Measurements from ENCODE around the gene DUOXA2.
"Not testable (repeated sequence)": the region's sequence is repeated elsewhere in the genome, so short reads cannot be mapped to it uniquely, and the experiment has no call there.

The DUOXA2 gene

GRCh38 chr15:45129651-45130129 is 15.6 kb downstream of the DUOXA2 start, which contains the start of the genes DUOX1 and DUOXA1:
Gene DUOX1 (plus strand): TSS chr15:45129994. CDS start chr15:45131967, 1,973 bp downstream.
Gene DUOXA1 (minus strand): TSS chr15:45129879. CDS start chr15:45123014, 6,865 bp downstream.
- H3K4me3 ChIP-seq (ENCODE audit: extremely low read depth, insufficient read depth, low read length, poor library complexity, severe bottlenecking): peak within 1 kb of the TSS; percentile 19
- H3K27ac ChIP-seq (ENCODE audit: low read depth, low read length, severe bottlenecking): no peak within 1 kb of the TSS
- WGBS, 2 experiments (ENCODE audit: insufficient coverage in 2 of 2): 2 to 9% methylated on average over 14 to 40 of the region's 46 CpGs
- no peaks in the 10 kb centered on the region for H3K9me3 ChIP-seq (ENCODE audit: control insufficient read depth, low read length)
- peaks cover 9% of the 10 kb centered on the region for H3K4me1 ChIP-seq (ENCODE audit: control insufficient read depth, insufficient read depth, low read length, poor library complexity, severe bottlenecking)
- H3K36me3 ChIP-seq (ENCODE audit: control insufficient read depth, insufficient read depth, low read length): no peaks in the 10 kb centered on the region

DNA sequence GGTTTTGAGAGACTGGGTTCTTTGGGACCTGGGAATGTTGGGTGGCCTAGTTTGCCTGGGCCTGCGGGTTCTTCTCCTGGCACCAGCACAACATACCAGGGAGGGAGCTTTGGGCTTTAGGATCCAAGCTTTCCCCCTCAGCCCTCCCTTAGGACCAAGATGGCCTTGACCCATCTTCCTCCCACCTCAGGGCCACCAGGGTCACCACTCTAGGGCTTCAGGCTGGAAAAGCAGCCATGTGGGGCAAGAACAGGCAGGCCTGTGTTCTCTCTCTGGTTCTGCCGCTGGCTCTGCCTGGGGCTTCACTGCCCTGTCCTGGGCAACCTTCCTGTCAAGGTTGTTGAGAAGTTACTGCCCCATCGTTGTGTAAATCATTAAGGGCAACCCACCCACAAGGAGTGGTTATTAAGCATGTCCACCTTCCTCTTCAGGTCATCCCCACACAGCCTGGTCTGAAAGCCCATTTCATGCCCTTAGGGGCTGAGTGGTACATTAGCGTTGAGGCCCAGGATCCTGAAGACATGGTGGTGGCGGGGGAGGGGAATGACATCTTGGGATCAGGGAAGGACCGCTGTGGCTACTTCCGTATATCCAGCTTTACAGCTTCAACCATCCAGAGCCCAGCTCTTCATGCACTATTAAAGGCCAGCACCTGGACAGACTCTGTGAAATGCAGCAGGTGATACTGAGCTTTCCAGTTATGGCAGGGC is 16.3 kb downstream of the DUOXA2 start:
- H3K9me3 ChIP-seq (ENCODE audit: control insufficient read depth, low read length): no peaks in the 10 kb centered on the region
- H3K27ac ChIP-seq (ENCODE audit: low read depth, low read length, severe bottlenecking): no peak overlapping the region
- no peak overlapping the region for H3K4me3 ChIP-seq (ENCODE audit: extremely low read depth, insufficient read depth, low read length, poor library complexity, severe bottlenecking)
- peaks cover 9% of the 10 kb centered on the region for H3K4me1 ChIP-seq (ENCODE audit: control insufficient read depth, insufficient read depth, low read length, poor library complexity, severe bottlenecking)
- WGBS, 2 experiments (ENCODE audit: insufficient coverage in 2 of 2): 71 to 98% methylated on average over 1 to 4 of the region's 7 CpGs
- no peaks in the 10 kb centered on the region for H3K36me3 ChIP-seq (ENCODE audit: control insufficient read depth, insufficient read depth, low read length)

GRCh38 chr15:45131510-45131909 is 17.4 kb downstream of the DUOXA2 start:
- Histone ChIP-seq H3K4me1 (ENCODE audit: control insufficient read depth, insufficient read depth, low read length, poor library complexity, severe bottlenecking) (peaks cover 9% of the 10 kb centered on the region), H3K4me3 (ENCODE audit: extremely low read depth, insufficient read depth, low read length, poor library complexity, severe bottlenecking) (no peak overlapping the region), H3K9me3 (ENCODE audit: control insufficient read depth, low read length) (no peaks in the 10 kb centered on the region), H3K36me3 (ENCODE audit: control insufficient read depth, insufficient read depth, low read length) (no peaks in the 10 kb centered on the region), H3K27ac (ENCODE audit: low read depth, low read length, severe bottlenecking) (no peak overlapping the region)
- 86 to 88% methylated on average over 3 of the region's 3 CpGs for WGBS, 2 experiments (ENCODE audit: insufficient coverage in 2 of 2)

DNA sequence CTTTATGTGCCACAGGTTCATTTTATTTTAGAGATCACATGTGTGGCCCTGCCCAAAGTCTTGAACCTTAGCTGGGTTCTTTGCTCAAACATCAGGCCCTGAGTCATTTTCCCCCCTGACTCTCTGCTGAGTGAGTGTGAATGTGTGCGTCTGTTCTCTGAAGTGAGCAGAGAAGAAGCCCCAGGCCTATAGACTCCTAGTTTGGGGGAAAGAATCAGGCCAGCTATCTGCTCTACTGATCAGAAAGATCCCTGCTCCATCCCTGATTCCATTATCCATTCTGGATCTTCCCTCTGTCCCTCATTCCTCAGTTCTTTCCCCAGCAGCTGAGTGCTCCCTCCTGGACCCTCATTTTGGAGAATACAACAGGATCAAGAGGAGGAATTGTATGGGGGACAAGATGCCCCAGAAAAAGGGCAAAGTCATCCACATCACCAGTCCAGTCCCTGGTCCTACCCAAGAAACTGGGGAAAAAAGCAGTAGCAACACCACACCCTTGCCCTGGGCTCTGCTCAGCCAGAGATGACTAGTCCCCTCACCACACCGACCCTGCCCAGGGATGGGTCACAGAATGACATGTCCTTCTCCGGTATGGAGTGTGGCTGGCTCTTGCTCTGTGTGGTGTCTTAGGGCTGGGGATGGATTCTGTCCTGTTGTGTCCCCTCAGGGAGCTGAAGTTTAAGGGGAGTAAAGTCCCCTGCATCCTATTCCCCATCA is 18.9 kb downstream of the DUOXA2 start:
- H3K36me3 ChIP-seq (ENCODE audit: control insufficient read depth, insufficient read depth, low read length): no peaks in the 10 kb centered on the region
- H3K4me3 ChIP-seq (ENCODE audit: extremely low read depth, insufficient read depth, low read length, poor library complexity, severe bottlenecking): no peak overlapping the region
- H3K27ac ChIP-seq (ENCODE audit: low read depth, low read length, severe bottlenecking): no peak overlapping the region
- H3K9me3 ChIP-seq (ENCODE audit: control insufficient read depth, low read length): no peaks in the 10 kb centered on the region
- 67 to 80% methylated on average over 1 of the region's 3 CpGs for WGBS, 2 experiments (ENCODE audit: insufficient coverage in 2 of 2)
- H3K4me1 ChIP-seq (ENCODE audit: control insufficient read depth, insufficient read depth, low read length, poor library complexity, severe bottlenecking): peaks cover 9% of the 10 kb centered on the region

DNA sequence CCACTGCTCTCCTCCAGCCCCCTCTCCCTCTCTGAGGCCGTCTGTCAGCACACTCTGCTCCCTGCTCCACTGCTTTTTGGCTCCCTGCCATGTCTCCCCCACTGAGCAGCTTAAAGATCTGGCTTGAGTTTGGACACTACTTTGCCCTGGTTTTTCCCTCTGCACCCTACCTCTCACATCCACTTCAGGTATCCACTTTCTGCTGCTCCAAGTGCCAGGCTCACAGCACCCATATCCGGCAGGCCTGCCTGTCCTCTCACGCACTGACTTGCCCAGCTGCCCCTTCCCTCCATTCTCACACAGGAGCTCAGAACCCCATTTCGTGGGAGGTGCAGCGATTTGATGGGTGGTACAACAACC is 19.4 kb downstream of the DUOXA2 start:
- Histone ChIP-seq H3K9me3 (ENCODE audit: control insufficient read depth, low read length) (no peaks in the 10 kb centered on the region), H3K4me1 (ENCODE audit: control insufficient read depth, insufficient read depth, low read length, poor library complexity, severe bottlenecking) (peaks cover 9% of the 10 kb centered on the region), H3K36me3 (ENCODE audit: control insufficient read depth, insufficient read depth, low read length) (no peaks in the 10 kb centered on the region), H3K4me3 (ENCODE audit: extremely low read depth, insufficient read depth, low read length, poor library complexity, severe bottlenecking) (no peak overlapping the region), H3K27ac (ENCODE audit: low read depth, low read length, severe bottlenecking) (no peak overlapping the region)
- 73 to 92% methylated on average over 4 of the region's 5 CpGs for WGBS, 2 experiments (ENCODE audit: insufficient coverage in 2 of 2)

GRCh38 chr15:45134046-45134445 is 19.9 kb downstream of the DUOXA2 start:
- no peak overlapping the region for H3K4me3 ChIP-seq (ENCODE audit: extremely low read depth, insufficient read depth, low read length, poor library complexity, severe bottlenecking)
- H3K9me3 ChIP-seq (ENCODE audit: control insufficient read depth, low read length): no peaks in the 10 kb centered on the region
- no peaks in the 10 kb centered on the region for H3K36me3 ChIP-seq (ENCODE audit: control insufficient read depth, insufficient read depth, low read length)
- no peak overlapping the region for H3K27ac ChIP-seq (ENCODE audit: low read depth, low read length, severe bottlenecking)
- peaks cover 8% of the 10 kb centered on the region for H3K4me1 ChIP-seq (ENCODE audit: control insufficient read depth, insufficient read depth, low read length, poor library complexity, severe bottlenecking)
- WGBS, 2 experiments (ENCODE audit: insufficient coverage in 2 of 2): 90 to 91% methylated on average over 3 to 7 of the region's 7 CpGs

DNA sequence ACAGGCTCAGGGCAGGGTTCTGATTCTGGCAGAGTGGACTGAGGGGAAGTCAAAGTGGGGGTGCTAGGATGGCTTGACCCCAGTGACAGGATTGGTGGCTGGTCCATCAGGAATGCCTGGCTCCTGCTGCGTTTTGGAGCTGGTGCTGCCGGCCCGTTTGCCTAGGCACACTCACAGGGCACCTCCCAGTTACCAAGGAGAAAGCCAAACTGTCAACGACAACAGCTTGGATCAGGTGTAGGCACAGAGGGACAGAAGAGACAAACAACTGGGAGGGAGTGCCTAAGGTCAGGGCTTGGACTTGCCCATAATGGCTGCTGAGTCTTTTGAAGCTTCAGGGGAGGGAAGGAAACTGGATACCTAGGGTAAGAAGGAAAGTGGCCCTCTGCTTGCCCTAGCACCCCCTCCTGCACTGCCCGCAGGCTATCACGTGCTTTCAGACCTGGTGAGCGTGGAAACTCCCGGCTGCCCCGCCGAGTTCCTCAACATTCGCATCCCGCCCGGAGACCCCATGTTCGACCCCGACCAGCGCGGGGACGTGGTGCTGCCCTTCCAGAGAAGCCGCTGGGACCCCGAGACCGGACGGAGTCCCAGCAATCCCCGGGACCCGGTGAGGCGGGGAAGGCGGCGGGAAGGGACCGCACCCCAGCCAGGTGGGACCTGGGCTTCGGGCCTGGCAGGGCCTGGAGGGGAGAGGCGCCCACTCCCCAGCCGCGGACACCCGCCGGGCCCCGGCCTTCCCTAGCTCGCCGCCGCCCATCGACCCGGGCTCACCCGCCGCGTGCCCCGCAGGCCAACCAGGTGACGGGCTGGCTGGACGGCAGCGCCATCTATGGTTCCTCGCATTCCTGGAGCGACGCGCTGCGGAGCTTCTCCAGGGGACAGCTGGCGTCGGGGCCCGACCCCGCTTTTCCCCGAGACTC is 20.8 kb downstream of the DUOXA2 start:
- Histone ChIP-seq H3K4me3 (ENCODE audit: extremely low read depth, insufficient read depth, low read length, poor library complexity, severe bottlenecking) (no peak overlapping the region), H3K4me1 (ENCODE audit: control insufficient read depth, insufficient read depth, low read length, poor library complexity, severe bottlenecking) (peaks cover 3% of the 10 kb centered on the region), H3K9me3 (ENCODE audit: control insufficient read depth, low read length) (no peaks in the 10 kb centered on the region), H3K27ac (ENCODE audit: low read depth, low read length, severe bottlenecking) (no peak overlapping the region), H3K36me3 (ENCODE audit: control insufficient read depth, insufficient read depth, low read length) (no peaks in the 10 kb centered on the region)
- 21 to 37% methylated on average over 30 to 37 of the region's 57 CpGs for WGBS, 2 experiments (ENCODE audit: insufficient coverage in 2 of 2)

DNA sequence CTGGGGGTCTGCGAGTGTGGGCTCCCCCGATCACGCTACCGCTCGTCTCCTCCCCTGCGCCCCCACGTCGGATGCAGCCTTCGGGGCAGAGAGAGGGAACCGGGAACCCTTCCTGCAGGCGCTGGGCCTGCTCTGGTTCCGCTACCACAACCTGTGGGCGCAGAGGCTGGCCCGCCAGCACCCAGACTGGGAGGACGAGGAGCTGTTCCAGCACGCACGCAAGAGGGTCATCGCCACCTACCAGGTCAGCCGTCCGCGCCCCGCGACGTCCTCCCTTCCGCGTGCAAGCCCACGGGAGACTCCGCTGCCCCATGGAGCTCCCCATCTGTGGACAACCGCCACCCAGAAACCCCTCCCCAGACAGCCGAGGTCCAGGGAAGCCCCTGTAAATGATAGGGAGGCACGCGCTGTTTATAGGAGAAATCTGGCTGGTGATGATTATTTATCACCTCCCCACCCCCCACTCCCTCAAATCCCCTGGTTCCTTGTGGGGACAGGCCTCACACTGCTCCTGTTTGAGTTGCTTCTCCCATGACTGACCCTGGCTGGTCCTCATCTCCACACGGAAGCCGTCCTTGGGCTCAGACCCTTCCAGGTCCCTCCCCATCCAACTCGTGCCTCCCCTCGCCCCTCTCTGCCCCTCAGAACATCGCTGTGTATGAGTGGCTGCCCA is 21.7 kb downstream of the DUOXA2 start:
- H3K27ac ChIP-seq (ENCODE audit: low read depth, low read length, severe bottlenecking); H3K36me3 ChIP-seq (ENCODE audit: control insufficient read depth, insufficient read depth, low read length); H3K9me3 ChIP-seq (ENCODE audit: control insufficient read depth, low read length); H3K4me3 ChIP-seq (ENCODE audit: extremely low read depth, insufficient read depth, low read length, poor library complexity, severe bottlenecking); H3K4me1 ChIP-seq (ENCODE audit: control insufficient read depth, insufficient read depth, low read length, poor library complexity, severe bottlenecking): not testable (repeated sequence)
- WGBS, 2 experiments (ENCODE audit: insufficient coverage in 2 of 2): 33 to 58% methylated on average over 2 of the region's 37 CpGs

DNA sequence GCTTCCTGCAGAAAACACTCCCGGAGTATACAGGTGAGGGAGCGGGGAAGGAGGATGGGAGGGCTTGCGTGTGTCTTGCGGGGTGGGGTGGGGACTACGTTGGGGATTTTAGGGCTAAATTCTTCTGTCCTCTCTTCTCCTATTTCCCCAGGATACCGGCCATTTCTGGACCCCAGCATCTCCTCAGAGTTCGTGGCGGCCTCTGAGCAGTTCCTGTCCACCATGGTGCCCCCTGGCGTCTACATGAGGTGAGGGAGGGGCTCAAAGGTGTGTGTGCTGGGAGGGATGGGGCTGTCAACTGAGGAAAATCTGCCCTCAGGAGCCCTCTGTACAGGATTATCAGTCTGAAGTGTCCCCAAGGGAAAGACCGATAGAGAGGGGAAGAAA is 22.2 kb downstream of the DUOXA2 start:
- no peak overlapping the region for H3K4me3 ChIP-seq (ENCODE audit: extremely low read depth, insufficient read depth, low read length, poor library complexity, severe bottlenecking)
- no peaks in the 10 kb centered on the region for H3K9me3 ChIP-seq (ENCODE audit: control insufficient read depth, low read length)
- H3K36me3 ChIP-seq (ENCODE audit: control insufficient read depth, insufficient read depth, low read length): no peaks in the 10 kb centered on the region
- H3K4me1 ChIP-seq (ENCODE audit: control insufficient read depth, insufficient read depth, low read length, poor library complexity, severe bottlenecking): no peaks in the 10 kb centered on the region
- WGBS, 2 experiments (ENCODE audit: insufficient coverage in 2 of 2): 18 to 41% methylated on average over 4 to 7 of the region's 10 CpGs
- no peak overlapping the region for H3K27ac ChIP-seq (ENCODE audit: low read depth, low read length, severe bottlenecking)

DNA sequence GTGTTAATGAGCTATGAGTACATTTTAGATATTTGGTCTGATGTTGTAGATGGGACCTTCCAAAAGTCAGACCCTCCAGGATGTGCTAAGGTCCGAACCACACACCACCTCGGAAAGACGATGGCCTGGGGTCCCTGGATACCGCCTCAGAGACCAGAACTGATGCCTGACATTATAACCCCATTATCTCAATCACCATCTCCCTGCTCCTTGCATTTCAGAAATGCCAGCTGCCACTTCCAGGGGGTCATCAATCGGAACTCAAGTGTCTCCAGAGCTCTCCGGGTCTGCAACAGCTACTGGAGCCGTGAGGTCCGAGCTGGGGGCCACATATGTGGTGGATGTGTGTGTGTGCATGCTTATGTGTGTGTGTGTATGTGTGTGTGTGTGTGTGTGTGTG is 23.6 kb downstream of the DUOXA2 start:
- WGBS, 2 experiments (ENCODE audit: insufficient coverage in 2 of 2): 83 to 100% methylated on average over 1 to 8 of the region's 8 CpGs
- Histone ChIP-seq H3K4me1 (ENCODE audit: control insufficient read depth, insufficient read depth, low read length, poor library complexity, severe bottlenecking) (no peaks in the 10 kb centered on the region), H3K4me3 (ENCODE audit: extremely low read depth, insufficient read depth, low read length, poor library complexity, severe bottlenecking) (no peak overlapping the region), H3K27ac (ENCODE audit: low read depth, low read length, severe bottlenecking) (no peak overlapping the region), H3K36me3 (ENCODE audit: control insufficient read depth, insufficient read depth, low read length) (no peaks in the 10 kb centered on the region), H3K9me3 (ENCODE audit: control insufficient read depth, low read length) (no peaks in the 10 kb centered on the region)

All from mesodermal cell (in vitro differentiated cells).